ENCODE measurements around the gene EFHC1.

GRCh38 chr6:52498538-52499017 lies 78.4 kb downstream of the EFHC1 start:
- TF ChIP-seq CTCF (conservative IDR thresholded peaks at IDR 0.05 in 1 of 2, IDR thresholded peaks at IDR 0.05 in 1 of 2; ENCODE audit: extremely low read depth in 1 of 2, insufficient read depth in 1 of 2, low read depth in 1 of 2, low read length in 2 of 2) (no peak), EZH2 (IDR thresholded peaks at IDR 0.05; ENCODE audit: borderline replicate concordance, low read length) (no peak)

Measured in mammary epithelial cell (primary cell).